ENCODE measurements around the gene BLTP2. TPM values are rescaled to one million over a fixed set of nuclear protein-coding genes. Genes with fewer than 3 reads are reported as not detected.

Gene BLTP2
- total RNA-seq, 1 experiment from 2014 or later, result 137 TPM

- H3K9ac ChIP-seq (ENCODE audit: extremely low read depth, insufficient read length, low read length), result no peak overlapping the region
- H3K56ac ChIP-seq (ENCODE audit: insufficient read length, low read depth, low read length), result no peak overlapping the region
- H4K91ac ChIP-seq (ENCODE audit: insufficient read length, low read depth, low read length), result no peak overlapping the region
- no peak for DNase-seq
- peaks cover 2% of the 10 kb centered on the region; the same call in 1 of the 2 replicates for H3K4me1 ChIP-seq (ENCODE audit: insufficient read depth, low read length)
- no peak overlapping the region for H4K8ac ChIP-seq (replicated peaks; ENCODE audit: insufficient read length, low read depth, low read length)
- no peak overlapping the region for H2BK120ac ChIP-seq (ENCODE audit: low read depth, low read length, poor library complexity, severe bottlenecking)
- H3K23me2 ChIP-seq (ENCODE audit: insufficient read length, low read depth, low read length, poor library complexity, severe bottlenecking), result peaks cover 5% of the 10 kb centered on the region
- H3K9me3 ChIP-seq (ENCODE audit: control insufficient read depth, low read depth, low read length), result no peaks in the 10 kb centered on the region
- H3K9me3 Mint-ChIP-seq, result peaks cover 21 to 27% of the 10 kb centered on the region in 2 experiments
- H3K27me3 Mint-ChIP-seq (ENCODE audit: low read depth), result no peaks in the 10 kb centered on the region; the same call in 1 of the 2 replicates
- no peak overlapping the region for H3T11ph ChIP-seq (ENCODE audit: low read length)
- no peak overlapping the region for H3K4ac ChIP-seq (ENCODE audit: low read depth, low read length)
- peaks cover 27% of the 10 kb centered on the region; the same call in 1 of the 2 replicates for H3K79me2 ChIP-seq (ENCODE audit: insufficient read depth, low read length)
- peaks cover 16 to 20% of the 10 kb centered on the region in 2 experiments for H3K4me1 Mint-ChIP-seq
- H2AK5ac ChIP-seq (ENCODE audit: insufficient read length, low read length), result no peak overlapping the region
- H3K27ac ChIP-seq (ENCODE audit: insufficient read length, low read depth, low read length), result no peak overlapping the region
- H2BK20ac ChIP-seq (ENCODE audit: low read depth, low read length, poor library complexity, severe bottlenecking), result no peak overlapping the region
- H3K14ac ChIP-seq (ENCODE audit: insufficient read depth, low read length), result no peak overlapping the region
- H3K27me3 ChIP-seq (ENCODE audit: insufficient read depth, low read length), result no peaks in the 10 kb centered on the region
- no peak overlapping the region for H2BK12ac ChIP-seq (ENCODE audit: insufficient read length, low read depth, low read length)
- no peak overlapping the region for H3K18ac ChIP-seq (ENCODE audit: insufficient read length, low read depth, low read length)
- H3K36me3 Mint-ChIP-seq (ENCODE audit: insufficient read depth in 1 of 3, low read depth in 3 of 3), result peaks cover 23 to 54% (median 53%) of the 10 kb centered on the region in 3 experiments
- H2BK5ac ChIP-seq (ENCODE audit: insufficient read length, low read length), result no peak overlapping the region
- H4K5ac ChIP-seq (ENCODE audit: insufficient read length, low read depth, low read length), result no peak overlapping the region
- peak overlapping the region; percentile 100 for H3K4me3 Mint-ChIP-seq
- peak overlapping the region; percentile 95 for H3K4me2 ChIP-seq (ENCODE audit: insufficient read depth, insufficient read length, low read length)
- H4K20me1 ChIP-seq (ENCODE audit: control insufficient read depth, insufficient read depth, insufficient read length), result no peaks in the 10 kb centered on the region
- H2AFZ ChIP-seq (ENCODE audit: low read length), result no peak overlapping the region
- TF ChIP-seq CTCF (conservative IDR thresholded peaks at IDR 0.05), result no peak
- H3K27ac Mint-ChIP-seq, result peak overlapping the region in 2 of 3 experiments; percentile 22 to 59; a peak in 3 of 7 replicates
- H3K23ac ChIP-seq (ENCODE audit: insufficient read length, low read depth, low read length), result no peak overlapping the region
- no peak overlapping the region for H2BK15ac ChIP-seq (ENCODE audit: low read depth, low read length)
- peaks cover 6% of the 10 kb centered on the region for H3K79me1 ChIP-seq (ENCODE audit: insufficient read depth, low read depth, low read length, poor library complexity, severe bottlenecking)
Measured at GRCh38 chr17:28663723-28664122, 18.8 kb upstream of the BLTP2 start.
